C1 segment of cervical spinal cord (tissue), 14 donors: Measurements from ENCODE around the gene CHD9NB.

Experiments used
- DNase-seq, 14 donors: peaks; one replicate each; lab custom pipeline; 2025; lab: John Stamatoyannopoulos, UW

The CHD9NB gene

GRCh38 chr16:53052519-53053501 lies at the start of gene CHD9NB:
Gene CHD9NB (minus strand): TSS chr16:53052897. CDS start chr16:53044158, 8,739 bp downstream.
- DNase-seq: peak in 1 of 14 donors; percentile 10

GRCh38 chr16:53100889-53101288 lies 48.2 kb upstream of the CHD9NB start:
- DNase-seq: no peak

- no peak for DNase-seq
Observed at GRCh38 chr16:53100131-53100748, 47.5 kb upstream of the CHD9NB start.

GRCh38 chr16:53099318-53100130 lies 46.8 kb upstream of the CHD9NB start:
- peak; percentile 39 to 93 (median 86) for DNase-seq

GRCh38 chr16:53098526-53099317 lies 46.0 kb upstream of the CHD9NB start:
- DNase-seq: peak in 11 of 14 donors; percentile 36 to 87 (median 65)

GRCh38 chr16:53097190-53097589 lies 44.5 kb upstream of the CHD9NB start:
- no peak for DNase-seq

GRCh38 chr16:53094013-53094630 lies 41.4 kb upstream of the CHD9NB start:
- DNase-seq: peak in 7 of 14 donors; percentile 38 to 61 (median 44)

GRCh38 chr16:53093162-53093744 lies 40.6 kb upstream of the CHD9NB start:
- DNase-seq: no peak

GRCh38 chr16:53092284-53092683 lies 39.6 kb upstream of the CHD9NB start:
- no peak for DNase-seq

- peak in 12 of 14 donors; percentile 45 to 89 (median 76) for DNase-seq
Observed at GRCh38 chr16:53091466-53092211, 38.9 kb upstream of the CHD9NB start.

- peak; percentile 32 to 93 (median 78) for DNase-seq
Observed at GRCh38 chr16:53090591-53091411, 38.1 kb upstream of the CHD9NB start.

GRCh38 chr16:53090286-53090590 lies 37.5 kb upstream of the CHD9NB start:
- DNase-seq: no peak

- peak in 11 of 14 donors; percentile 15 to 70 (median 58) for DNase-seq
Observed at GRCh38 chr16:53089434-53090285, 37.0 kb upstream of the CHD9NB start.

- DNase-seq: peak in 1 of 14 donors; percentile 28
Observed at GRCh38 chr16:53087101-53087500, 34.4 kb upstream of the CHD9NB start.

GRCh38 chr16:53085931-53086421 lies 33.3 kb upstream of the CHD9NB start:
- DNase-seq: peak in 1 of 14 donors; percentile 23

- DNase-seq: peak in 1 of 14 donors; percentile 90
Observed at GRCh38 chr16:53085369-53085843, 32.7 kb upstream of the CHD9NB start.

GRCh38 chr16:53084746-53085334 lies 32.1 kb upstream of the CHD9NB start:
- DNase-seq: no peak
